Endothelial cell of umbilical vein (primary cell): ENCODE measurements around the gene NUP214. TPM values are rescaled to one million over a fixed set of nuclear protein-coding genes. Genes with fewer than 3 reads are reported as not detected.

Experiments
- BruUV-seq: library from RNA; stranded (reverse); fragments of 400-500 nt; replicated peaks from 2 replicates; lab custom pipeline; 2021; lab: Mats Ljungman, UMichigan
- CTCF ChIA-PET: fragments of 300-600, 350-600 bp; sonication (Branson Sonifier 250); formaldehyde crosslinking; loops from one replicate; lab custom pipeline; 2021; ENCODE audit warnings: antibody characterized with exemption, inconsistent platforms; lab: Charles Lee
- POLR2A ChIA-PET: fragments of 300-600, 350-600 bp; sonication (Branson Sonifier 250); formaldehyde crosslinking; loops from one replicate; lab custom pipeline; 2021; ENCODE audit warnings: antibody characterized with exemption, inconsistent platforms; lab: Charles Lee
- DNase-seq: peaks from one replicate; pipeline ENCODE4 v3.0.0-alpha.2; 2011; ENCODE audit warnings: low read depth, low spot score
- FAIRE-seq: peaks from 2 replicates; lab custom pipeline; 2011; peaks lifted over from hg19 to GRCh38; lab: Jason Lieb, UNC
- H2AFZ ChIP-seq: 2 replicates; pipeline ENCODE4 v1.6.0; 2012; ENCODE audit warnings: low read depth, low read length, control low read depth, inconsistent platforms
- H3K27ac ChIP-seq: 2 replicates; pipeline ENCODE4 v1.5.1; 2011; ENCODE audit warnings: low read depth, mild to moderate bottlenecking, control low read depth, low read length, moderate library complexity; ENCODE audit not compliant: insufficient read depth
- H3K27me3 ChIP-seq, 2 experiments: 2 replicates each; pipeline versions ENCODE4 v1.6.0 to v1.6.1; 2011; ENCODE audit warnings: low read length in 2 of 2, mixed read lengths in 1 of 2; ENCODE audit not compliant: control insufficient read depth in 2 of 2, insufficient read depth in 2 of 2
- H3K36me3 ChIP-seq, 2 experiments: 2 replicates in 1 of 2; 3 replicates in 1 of 2; pipeline ENCODE4 v1.5.1; 2011; ENCODE audit warnings: low read length in 2 of 2, mild to moderate bottlenecking in 1 of 2, moderate library complexity in 1 of 2; ENCODE audit not compliant: control insufficient read depth in 2 of 2, insufficient read depth in 2 of 2; ENCODE audit errors: extremely low read depth in 1 of 2
- H3K4me1 ChIP-seq: 3 replicates; pipeline ENCODE4 v1.5.1; 2011; ENCODE audit warnings: mild to moderate bottlenecking, low read length; ENCODE audit not compliant: control insufficient read depth, insufficient read depth; ENCODE audit errors: extremely low read depth
- H3K4me2 ChIP-seq: 2 replicates; pipeline ENCODE4 v1.6.1; 2011; ENCODE audit warnings: low read length, control low read depth, mixed read lengths; ENCODE audit not compliant: insufficient read depth
- H3K4me3 ChIP-seq, 3 experiments: fragments of 200-600 bp in 1 of 3; sonication (generic), shearing (Covaris generic) in 1 of 3; replicated peaks in 1 of 3; 2 replicates each; pipeline ENCODE4 v1.5.1; 2011 to 2016; ENCODE audit warnings: control low read depth in 3 of 3, low read length in 3 of 3, mild to moderate bottlenecking in 2 of 3, inconsistent platforms in 1 of 3, low read depth in 1 of 3, moderate library complexity in 1 of 3; ENCODE audit not compliant: insufficient read depth in 1 of 3
- H3K79me2 ChIP-seq: 2 replicates; pipeline ENCODE4 v1.6.0; 2012; ENCODE audit warnings: low read length, inconsistent platforms; ENCODE audit not compliant: control insufficient read depth, insufficient read depth
- H3K9ac ChIP-seq: replicated peaks from 2 replicates; pipeline ENCODE3; 2011; ENCODE audit warnings: low read length, control low read depth; ENCODE audit not compliant: insufficient read depth; ENCODE audit errors: extremely low read depth
- H3K9me1 ChIP-seq: replicated peaks from 3 replicates; pipeline ENCODE4 v1.6.0; 2011; ENCODE audit warnings: mild to moderate bottlenecking, low read length; ENCODE audit not compliant: control insufficient read depth, insufficient read depth; ENCODE audit errors: extremely low read depth
- H3K9me3 ChIP-seq: replicated peaks from 2 replicates; pipeline ENCODE4 v1.5.1; 2012; ENCODE audit warnings: low read length, inconsistent platforms; ENCODE audit not compliant: control insufficient read depth, insufficient read depth
- H4K20me1 ChIP-seq: replicated peaks from 2 replicates; pipeline ENCODE3; 2011; ENCODE audit warnings: mild to moderate bottlenecking, low read length; ENCODE audit not compliant: control insufficient read depth, insufficient read depth; ENCODE audit errors: extremely low read depth
- CTCF ChIP-seq, 2 donors: IDR thresholded peaks; 1 replicate in 1 of 2; 2 replicates in 1 of 2; pipeline ENCODE4 v1.5.1; 2011; ENCODE audit warnings: low read length in 2 of 2, mild to moderate bottlenecking in 2 of 2, moderate library complexity in 2 of 2, control low read depth in 1 of 2, inconsistent platforms in 1 of 2, low read depth in 1 of 2; ENCODE audit not compliant: insufficient read depth in 1 of 2; ENCODE audit errors: extremely low read depth in 1 of 2
- EZH2 ChIP-seq: IDR thresholded peaks from 2 replicates; pipeline ENCODE4 v1.6.1; 2012; ENCODE audit warnings: borderline replicate concordance, low read depth, mild to moderate bottlenecking, moderate library complexity, low read length, inconsistent platforms; ENCODE audit not compliant: severe bottlenecking
- FOS ChIP-seq: IDR thresholded peaks from 2 replicates; pipeline ENCODE4 v1.6.1; 2011; ENCODE audit warnings: mild to moderate bottlenecking, low read length, moderate library complexity, borderline replicate concordance; ENCODE audit not compliant: insufficient read depth
- GATA2 ChIP-seq: IDR thresholded peaks from 2 replicates; pipeline ENCODE4 v1.7.0; 2011; ENCODE audit warnings: low read depth, mild to moderate bottlenecking, moderate library complexity, mixed read lengths, low read length; ENCODE audit not compliant: insufficient read length, insufficient read depth
- JUN ChIP-seq: IDR thresholded peaks from 2 replicates; pipeline ENCODE4 v1.6.1; 2011; ENCODE audit warnings: borderline replicate concordance, low read depth; ENCODE audit not compliant: insufficient read length, insufficient read depth
- MYC ChIP-seq: IDR thresholded peaks from one replicate; pipeline ENCODE4 v1.6.1; 2011; ENCODE audit warnings: mild to moderate bottlenecking, low read depth, low read length
- POLR2A ChIP-seq: IDR thresholded peaks from 2 replicates; pipeline ENCODE4 v1.6.1; 2012; ENCODE audit warnings: low read depth, mild to moderate bottlenecking, control low read depth, low read length
- POLR2AphosphoS5 ChIP-seq: IDR thresholded peaks from 2 replicates; pipeline ENCODE4 v1.6.1; 2012; ENCODE audit warnings: low read depth, mild to moderate bottlenecking, control low read depth, low read length, moderate library complexity; ENCODE audit not compliant: insufficient read depth
- dilution Hi-C: fragments of 300-500 bp; cut with MboI; formaldehyde crosslinking; loops from one replicate; pipeline ENCODE4 v1.15.0; 2019; ENCODE audit warnings: low sequenced_read_pairs; ENCODE audit not compliant: extremely low pct_ligation_motif_present
- intact Hi-C: fragments of 100-400 bp; cut with micrococcal nuclease; formaldehyde crosslinking; loops from one replicate; pipeline ENCODE4 v1.10.0; 2022
- polyA plus RNA-seq, 4 experiments: library from polyadenylated mRNA; depleted of rRNA in 3 of 4; stranded (reverse) in 3 of 4; unstranded in 1 of 4; fragments of >200 nt; gene quantifications; 2 replicates each; pipeline versions ENCODE4 v1.2.1 to v1.2.3, GENCODE V29; 2011 to 2012; ENCODE audit warnings: missing spikeins in 1 of 4
- total RNA-seq: library from RNA; stranded (reverse); gene quantifications from 2 replicates; pipeline ENCODE4 v1.2.3, GENCODE V29; 2021
- TF ChIP-seq, protein P1 (sequence below): IDR thresholded peaks from 2 replicates; pipeline ENCODE4 v1.6.1; 2011; ENCODE audit not compliant: insufficient read depth, insufficient read length

NUP214 gene
- total and polyA plus RNA-seq, 2 donors (not counting 3 experiments of a cell fraction or from before 2014, with no cell fraction given): 28.7 to 65.9 TPM

DNA sequence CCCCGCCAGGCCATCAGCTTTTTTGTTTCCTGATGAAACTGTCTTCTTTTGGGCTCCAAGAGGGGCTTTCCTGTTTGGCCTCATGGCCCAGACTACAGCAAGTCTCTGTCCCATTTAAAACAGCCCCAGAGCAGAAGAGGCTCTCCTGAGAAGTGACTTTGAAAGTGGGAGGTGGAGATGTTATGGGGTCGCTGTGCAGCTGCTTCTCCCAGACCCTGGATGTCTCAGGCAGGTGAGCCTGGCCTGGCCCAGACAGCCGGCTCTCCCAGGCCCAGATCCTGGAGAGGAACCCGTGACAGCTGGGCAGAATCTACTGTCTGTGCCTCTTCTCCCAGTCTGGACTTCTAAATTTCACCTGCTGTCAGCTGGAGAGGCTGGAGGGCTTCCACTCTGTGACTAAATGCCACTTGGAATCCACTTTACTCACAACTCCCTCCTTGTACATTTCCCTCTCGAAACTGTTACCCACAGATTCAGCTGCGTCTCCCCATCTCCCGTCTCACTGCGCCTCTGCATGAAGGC lies 130.4 kb downstream of the NUP214 start:
- Histone ChIP-seq H3K9me1 (no peaks in the 10 kb centered on the region), H2AFZ (no peak overlapping the region), H3K27ac (no peak overlapping the region), H3K27me3 (no peaks in the 10 kb centered on the region), H3K4me3 (no peak overlapping the region), H3K4me1 (peaks cover 7% of the 10 kb centered on the region), H3K9me3 (no peaks in the 10 kb centered on the region), H3K79me2 (no peaks in the 10 kb centered on the region), H3K4me2 (no peak overlapping the region), H3K9ac (no peak overlapping the region), H3K36me3 (peaks cover 0 to 24% of the 10 kb centered on the region in 2 experiments), H4K20me1 (no peaks in the 10 kb centered on the region)
- no peak for FAIRE-seq
- ChIA-PET CTCF (interaction anchor here (0.8 to 2.3 kb wide), 9 partner anchors 8 to 81 kb away, joined by 3 to 10 read pairs (median 4); no protein-coding TSS in a partner anchor), POLR2A (interaction anchor here (0.6 to 1.0 kb wide), 3 partner anchors 11 to 41 kb away, joined by 3 to 10 read pairs (median 3); no protein-coding TSS in a partner anchor)
- no TSS peak for BruUV-seq
- TF ChIP-seq MYC (no peak), POLR2A (no peak), GATA2 (no peak), JUN (no peak), FOS (no peak), POLR2AphosphoS5 (no peak), EZH2 (no peak), CTCF (IDR thresholded peaks at IDR 0.05; ENCODE audit: extremely low read depth in 1 of 2, insufficient read depth in 1 of 2, low read depth in 1 of 2, low read length in 2 of 2) (no peak)
- TF ChIP-seq, protein P1, sequence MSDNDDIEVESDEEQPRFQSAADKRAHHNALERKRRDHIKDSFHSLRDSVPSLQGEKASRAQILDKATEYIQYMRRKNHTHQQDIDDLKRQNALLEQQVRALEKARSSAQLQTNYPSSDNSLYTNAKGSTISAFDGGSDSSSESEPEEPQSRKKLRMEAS: no peak
- dilution Hi-C loops: no loop called here
- no peak for DNase-seq
- intact Hi-C loops: loop anchor here (5.0 kb wide), 1 partner anchor 38 kb away; no protein-coding TSS in a partner anchor
